NCI-H2196 treated with DMSO at 0.1 percent for 48 hours (cell line): Measurements from ENCODE around the gene SLC5A1.
"Not testable (repeated sequence)": the region's sequence is repeated elsewhere in the genome, so short reads cannot be mapped to it uniquely, and the experiment has no call there.

Experiments used
- DNase-seq: peaks from one replicate; lab custom pipeline; 2025; ENCODE audit not compliant: unreplicated experiment; lab: John Stamatoyannopoulos, UW

Gene SLC5A1

GRCh38 chr22:32142600-32142999 lies 99.5 kb downstream of the SLC5A1 start:
- DNase-seq, result no peak

- DNase-seq, result no peak
Measured at GRCh38 chr22:32144496-32145274, 101.6 kb downstream of the SLC5A1 start.

- DNase-seq, result not testable (repeated sequence)
Measured at GRCh38 chr22:32147128-32147527, 104.1 kb downstream of the SLC5A1 start.

GRCh38 chr22:32148372-32148771 lies 105.3 kb downstream of the SLC5A1 start:
- DNase-seq, result not testable (repeated sequence)

GRCh38 chr22:32150647-32151046 lies 107.6 kb downstream of the SLC5A1 start:
- not testable (repeated sequence) for DNase-seq

- DNase-seq, result not testable (repeated sequence)
Measured at GRCh38 chr22:32151641-32152040, 108.6 kb downstream of the SLC5A1 start.

GRCh38 chr22:32154727-32155126 lies 111.7 kb downstream of the SLC5A1 start:
- not testable (repeated sequence) for DNase-seq

- DNase-seq, result not testable (repeated sequence)
Measured at GRCh38 chr22:32157632-32158031, 114.6 kb downstream of the SLC5A1 start.

- DNase-seq, result no peak
Measured at GRCh38 chr22:32158712-32159533, 115.9 kb downstream of the SLC5A1 start, which contains the start of gene C22orf42. C22orf42 (minus strand) TSS chr22:32159303; CDS start chr22:32159215, 88 bp downstream.

GRCh38 chr22:32160411-32160810 lies 117.3 kb downstream of the SLC5A1 start:
- not testable (repeated sequence) for DNase-seq
